BJ (cell line): ENCODE data around the gene ACAD8. TPM values are rescaled to one million over a fixed set of nuclear protein-coding genes. Genes with fewer than 3 reads are reported as not detected.
A peak's percentile ranks its signal among the peaks of the same experiment; 100 is the strongest.

Source experiments
- CTCF ChIA-PET: fragments of 350-600 bp; formaldehyde crosslinking; extraction: SDS; loops from one replicate; lab custom pipeline; 2021; ENCODE audit warnings: antibody characterized with exemption, inconsistent platforms; lab: Yijun Ruan, JAX
- POLR2A ChIA-PET: fragments of 300-600 bp; sonication (Branson Sonifier 250); formaldehyde crosslinking; extraction: SDS; loops from one replicate; lab custom pipeline; 2021; ENCODE audit warnings: antibody characterized with exemption; lab: Charles Lee
- DNase-seq: peaks from one replicate; pipeline ENCODE4 v3.0.0-alpha.2; 2011; ENCODE audit warnings: low read depth
- H3K27me3 ChIP-seq: 2 replicates; pipeline ENCODE4 v1.6.0; 2011; ENCODE audit warnings: low read length; ENCODE audit not compliant: control insufficient read depth, insufficient read depth
- H3K36me3 ChIP-seq: 2 replicates; pipeline ENCODE4 v1.5.1; 2011; ENCODE audit warnings: low read length; ENCODE audit not compliant: control insufficient read depth, insufficient read depth
- H3K4me3 ChIP-seq: 2 replicates; pipeline ENCODE4 v1.5.1; 2011; ENCODE audit warnings: low read depth, mild to moderate bottlenecking, control low read depth, low read length
- CTCF ChIP-seq: IDR thresholded peaks from 2 replicates; pipeline ENCODE4 v1.5.1; 2011; ENCODE audit warnings: low read depth, mild to moderate bottlenecking, control low read depth, inconsistent platforms, low read length, moderate library complexity; ENCODE audit not compliant: insufficient read depth
- polyA plus RNA-seq: library from polyadenylated mRNA; depleted of rRNA; stranded (reverse); fragments of >200 nt; gene quantifications from 2 replicates; pipeline ENCODE4 v1.2.3, GENCODE V29; 2011

ACAD8 gene
- polyA plus RNA-seq, 1 experiment, result 19.4 TPM

DNA sequence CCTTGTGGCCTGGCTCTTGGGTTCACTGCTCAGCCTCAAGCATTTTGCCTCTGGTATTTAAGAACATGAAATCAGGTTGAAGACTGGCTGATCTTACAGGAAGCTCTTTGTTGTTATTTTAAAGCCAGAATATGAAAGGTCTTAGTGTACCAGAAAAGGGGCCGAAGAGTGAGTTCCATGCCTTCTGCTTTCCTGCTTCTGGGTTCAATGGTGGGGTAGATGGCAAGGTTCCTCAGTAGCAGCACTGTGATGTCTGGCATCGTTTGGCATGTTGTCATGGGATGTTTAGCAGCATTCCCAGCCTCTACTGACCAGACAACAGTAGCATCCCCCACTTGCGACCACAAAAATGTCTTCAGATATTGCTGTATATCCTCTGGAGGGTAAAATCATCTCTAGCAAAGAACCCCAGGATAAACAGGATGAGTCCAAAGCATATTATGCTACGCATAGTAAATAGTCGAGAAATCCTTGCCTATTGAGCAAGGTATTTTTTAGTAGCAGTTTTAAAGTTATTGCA lies 26.5 kb upstream of the ACAD8 start:
- CTCF ChIA-PET, result interaction anchor here (0.9 kb wide), 1 partner anchor 21 kb away, joined by 3 read pairs; no protein-coding TSS in a partner anchor
- Histone ChIP-seq H3K27me3 (no peaks in the 10 kb centered on the region), H3K4me3 (no peak overlapping the region), H3K36me3 (no peaks in the 10 kb centered on the region; the same call in 1 of the 2 replicates)
- DNase-seq, result no peak
- POLR2A ChIA-PET, result no interaction called here
- no peak for TF ChIP-seq CTCF

- no peak overlapping the region for H3K4me3 ChIP-seq
- POLR2A ChIA-PET, result interaction anchor here (0.6 to 0.7 kb wide), 2 partner anchors 180 to 1576 kb away, joined by 3 to 4 read pairs; no protein-coding TSS in a partner anchor
- DNase-seq, result peak; percentile 46
- H3K36me3 ChIP-seq, result no peaks in the 10 kb centered on the region; the same call in 1 of the 2 replicates
- H3K27me3 ChIP-seq, result no peaks in the 10 kb centered on the region
- CTCF ChIA-PET, result interaction anchor here (1.8 to 1.9 kb wide), 2 partner anchors 16 to 24 kb away, joined by 4 to 8 read pairs; no protein-coding TSS in a partner anchor
- no peak for TF ChIP-seq CTCF
Observed at GRCh38 chr11:134228625-134229024, 24.7 kb upstream of the ACAD8 start.

DNA sequence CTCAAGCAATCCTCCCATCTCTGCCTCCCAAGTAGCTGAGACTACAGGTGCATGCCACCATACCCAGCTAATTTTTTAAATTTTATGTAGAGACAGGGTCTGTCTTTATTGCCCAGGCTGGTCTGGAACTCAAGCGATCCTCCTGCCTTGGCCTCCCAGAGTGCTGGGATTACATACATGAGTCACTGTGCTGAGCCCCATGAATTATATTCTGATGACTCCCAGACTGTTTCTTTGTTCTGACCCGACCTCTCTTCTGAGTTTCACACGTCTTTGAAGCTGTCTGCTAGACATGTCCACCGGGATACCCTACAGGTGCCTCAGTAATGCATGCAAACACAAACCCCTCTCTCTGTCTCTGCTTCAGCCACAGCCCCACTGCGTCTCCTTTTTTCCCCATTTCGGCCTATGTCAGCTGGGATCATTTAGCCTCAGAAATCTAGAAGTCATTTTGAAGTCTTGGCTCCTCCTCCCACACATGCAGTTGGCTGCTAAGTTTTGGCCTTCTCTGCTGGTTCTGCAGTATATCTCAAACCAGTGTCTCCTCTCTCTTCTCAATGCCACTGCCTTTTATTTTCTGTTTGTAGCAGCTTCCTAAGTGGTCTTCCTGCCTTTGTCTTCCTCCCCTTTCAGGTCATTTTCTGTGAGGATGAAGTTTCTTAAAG lies 24.1 kb upstream of the ACAD8 start:
- Histone ChIP-seq H3K4me3 (no peak overlapping the region), H3K27me3 (no peaks in the 10 kb centered on the region), H3K36me3 (no peaks in the 10 kb centered on the region; the same call in 1 of the 2 replicates)
- TF ChIP-seq CTCF, result no peak
- ChIA-PET CTCF (interaction anchor here (1.2 to 1.9 kb wide), 3 partner anchors 15 to 23 kb away, joined by 4 to 8 read pairs (median 4); no protein-coding TSS in a partner anchor), POLR2A (interaction anchor here (0.6 to 0.7 kb wide), 2 partner anchors 181 to 1577 kb away, joined by 3 to 4 read pairs; no protein-coding TSS in a partner anchor)
- DNase-seq, result no peak

GRCh38 chr11:134230339-134230738 lies 23.0 kb upstream of the ACAD8 start:
- CTCF ChIA-PET, result interaction anchor here (1.2 to 1.9 kb wide), 2 partner anchors 22 to 24 kb away, joined by 4 read pairs; no protein-coding TSS in a partner anchor
- DNase-seq, result no peak

More at GRCh38 chr11:134230339-134230738, 23.0 kb upstream of the ACAD8 start:
- Histone ChIP-seq H3K4me3 (no peak overlapping the region), H3K27me3 (no peaks in the 10 kb centered on the region), H3K36me3 (peaks cover 3% of the 10 kb centered on the region)
- POLR2A ChIA-PET, result no interaction called here
- TF ChIP-seq CTCF, result no peak
